Posterior cingulate gyrus (tissue), 11 donors: ENCODE data around the gene KIF1A.
A peak's percentile ranks its signal among the peaks of the same experiment; 100 is the strongest.

Source experiments
- DNase-seq, 10 donors: peaks; one replicate each; pipeline versions ENCODE4 v3.0.0 to v3.0.0-alpha.2; 2020 to 2021; ENCODE audit warnings: mixed read lengths in 3 of 10
- intact Hi-C: fragments of 100-400 bp; cut with DNase I; formaldehyde crosslinking; loops from one replicate; pipeline ENCODE4 v1.15.1; 2023

The KIF1A gene

DNA sequence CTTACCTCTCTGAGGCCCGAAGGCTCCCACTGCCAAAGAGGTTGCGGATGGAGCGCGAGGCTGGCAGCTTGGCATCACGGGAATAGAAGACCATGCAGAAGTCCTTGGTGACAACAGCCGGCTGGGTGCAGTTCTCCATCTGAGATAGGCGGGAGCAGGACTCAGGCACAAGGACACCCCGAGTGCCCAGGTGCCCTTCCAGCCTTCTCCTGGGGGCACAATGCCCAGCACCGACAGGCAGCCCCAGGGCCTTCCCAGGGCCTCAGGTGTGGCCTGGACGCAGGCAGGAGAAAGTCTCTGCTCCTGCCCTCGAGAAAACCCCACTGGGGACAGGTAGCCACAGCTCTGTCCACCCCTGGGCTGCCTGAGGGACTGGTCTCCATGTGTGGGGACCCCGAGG lies 94.8 kb downstream of the KIF1A start:
- no peak for DNase-seq

DNA sequence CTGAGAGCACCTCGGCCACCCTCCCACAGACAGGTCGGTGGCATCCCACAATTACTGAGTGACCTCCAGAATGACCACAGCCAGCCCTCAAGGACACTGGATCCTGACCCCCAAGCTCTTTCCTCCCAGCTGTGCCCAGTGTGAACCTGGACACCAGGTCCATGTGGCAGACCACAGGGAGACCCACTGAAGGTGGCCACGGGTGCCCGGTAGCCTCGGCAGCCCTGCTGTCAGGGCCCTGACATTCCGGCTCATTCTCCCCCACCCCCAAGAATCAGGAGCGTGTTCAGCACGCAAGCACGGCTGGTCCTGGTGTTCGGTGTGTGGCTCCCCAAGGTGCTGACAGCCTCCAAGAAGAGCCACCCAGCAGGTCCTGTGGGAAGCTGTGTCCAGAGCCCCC lies 95.6 kb downstream of the KIF1A start:
- intact Hi-C loops = no loop called here

More for the DNA sequence above, 94.8 kb downstream of the KIF1A start:
- intact Hi-C loops = no loop called here

DNA sequence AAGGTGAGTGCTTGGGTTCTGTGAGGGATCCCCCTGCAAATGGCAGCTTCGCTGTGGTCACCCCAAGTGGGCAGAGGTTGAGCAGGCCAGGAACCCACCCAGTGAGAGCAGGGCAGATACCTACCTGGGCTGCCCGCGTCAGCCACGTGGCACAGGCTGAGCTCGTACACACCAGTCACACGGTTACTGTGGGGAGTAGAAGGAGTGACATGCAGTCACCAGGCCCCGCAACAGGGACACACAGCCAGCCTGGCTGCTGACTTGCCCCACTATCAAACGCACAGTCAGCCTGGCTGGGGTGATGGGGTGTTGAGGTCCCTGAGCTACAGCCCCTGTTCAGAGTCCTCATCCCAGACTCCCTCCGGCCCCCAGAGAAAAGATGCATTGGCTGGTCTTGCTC lies 96.2 kb downstream of the KIF1A start:
- DNase-seq = peak in 1 of 10 donors; percentile 58
- intact Hi-C loops = no loop called here

More for the DNA sequence above, 95.6 kb downstream of the KIF1A start:
- DNase-seq = no peak

DNA sequence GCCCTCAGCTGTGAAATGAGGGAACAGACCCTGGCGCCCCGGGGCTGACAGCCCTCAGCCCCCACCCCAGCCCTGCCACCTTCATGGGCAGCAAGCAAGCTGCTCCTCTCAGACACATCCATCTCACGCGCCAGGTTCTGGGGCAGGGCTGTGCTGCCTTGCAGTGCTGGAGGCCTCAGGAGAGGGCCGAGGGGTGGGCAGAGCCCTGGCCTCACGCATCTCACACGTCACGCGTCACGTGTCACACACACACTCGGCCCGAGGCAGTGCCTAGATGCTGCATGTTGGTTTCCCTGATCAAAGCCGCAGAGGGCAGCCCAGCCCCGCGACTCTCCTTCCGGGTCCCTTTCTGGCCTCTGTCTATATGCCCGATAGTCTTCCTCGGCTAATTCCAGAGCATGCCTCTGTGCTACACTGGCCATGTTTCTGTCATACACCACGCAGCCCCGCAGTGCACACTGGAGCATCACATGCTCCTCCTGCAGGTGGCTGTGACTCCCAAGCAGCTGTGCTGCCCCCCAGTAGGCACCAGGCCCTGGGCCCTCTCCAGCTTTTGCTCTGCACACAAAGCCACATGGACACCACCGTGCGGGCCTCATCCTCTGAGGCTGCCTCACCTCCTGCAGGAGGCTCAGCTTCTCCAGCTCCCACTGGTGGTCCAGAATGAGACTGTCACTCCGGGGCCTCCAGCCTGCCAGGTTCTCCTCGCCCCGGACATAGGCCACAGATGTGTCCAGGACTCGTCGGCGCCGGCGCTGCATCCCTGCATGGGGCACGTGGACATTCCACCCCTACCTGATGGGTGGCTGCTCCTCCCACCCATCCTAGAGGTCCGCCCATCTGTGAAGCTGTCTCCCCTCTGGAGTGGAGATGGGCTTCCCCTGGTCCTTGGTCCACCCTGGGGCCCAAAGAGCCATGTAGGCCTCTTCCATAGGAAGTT lies 97.0 kb downstream of the KIF1A start:
- peak in 1 of 10 donors; percentile 75 for DNase-seq
- intact Hi-C loops = no loop called here

DNA sequence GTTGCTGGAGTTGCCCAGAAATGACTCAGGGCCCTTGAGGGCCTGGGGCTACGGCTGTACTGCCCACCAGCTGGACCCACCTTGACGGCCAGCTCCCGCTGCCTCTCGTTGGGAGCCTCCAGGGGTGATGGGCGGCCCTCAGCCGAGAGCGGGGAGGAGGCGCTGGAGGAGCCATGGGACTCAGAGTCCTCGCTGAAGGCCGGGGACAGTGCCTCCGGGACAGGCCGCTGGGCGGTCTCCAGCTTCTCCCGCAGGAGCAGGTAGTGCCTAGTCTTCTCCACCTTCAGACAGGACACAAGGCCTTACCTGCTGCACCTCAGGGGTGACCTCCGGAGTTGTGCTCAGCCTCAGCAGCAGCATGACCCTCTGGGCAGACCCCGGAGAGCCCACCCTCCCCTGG lies 97.6 kb downstream of the KIF1A start:
- peak in 1 of 10 donors; percentile 58 for DNase-seq
- intact Hi-C loops = no loop called here

DNA sequence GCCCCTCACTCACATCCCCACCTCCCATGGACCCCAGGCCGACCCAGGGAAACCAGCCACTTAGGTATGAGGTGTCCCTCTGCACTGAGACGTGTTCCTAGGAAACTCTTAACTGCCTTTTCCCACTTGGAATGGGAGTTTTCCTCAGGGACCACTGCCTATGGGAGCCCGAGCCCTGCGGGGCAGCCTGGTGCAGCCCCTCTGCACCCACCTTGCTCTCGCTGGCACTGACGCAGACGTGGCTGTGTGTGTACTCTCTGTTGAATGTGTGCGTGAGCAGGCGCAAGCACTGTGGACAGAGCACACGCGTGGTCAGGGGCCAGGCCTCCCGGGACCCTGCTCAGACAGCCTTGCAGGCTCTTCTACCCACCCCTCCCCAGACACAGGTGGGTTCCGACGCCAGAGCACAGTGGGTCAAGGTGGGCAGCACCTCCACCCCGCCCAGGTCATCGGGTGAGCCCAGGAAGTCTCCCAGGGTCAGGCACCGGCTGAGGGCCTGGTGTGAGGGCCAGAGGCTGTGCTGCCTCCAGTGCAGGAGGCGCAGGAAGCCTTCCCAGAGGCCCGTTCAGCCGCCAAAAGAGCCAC lies 98.3 kb downstream of the KIF1A start:
- peak in 1 of 10 donors; percentile 55 for DNase-seq
- intact Hi-C loops = no loop called here

DNA sequence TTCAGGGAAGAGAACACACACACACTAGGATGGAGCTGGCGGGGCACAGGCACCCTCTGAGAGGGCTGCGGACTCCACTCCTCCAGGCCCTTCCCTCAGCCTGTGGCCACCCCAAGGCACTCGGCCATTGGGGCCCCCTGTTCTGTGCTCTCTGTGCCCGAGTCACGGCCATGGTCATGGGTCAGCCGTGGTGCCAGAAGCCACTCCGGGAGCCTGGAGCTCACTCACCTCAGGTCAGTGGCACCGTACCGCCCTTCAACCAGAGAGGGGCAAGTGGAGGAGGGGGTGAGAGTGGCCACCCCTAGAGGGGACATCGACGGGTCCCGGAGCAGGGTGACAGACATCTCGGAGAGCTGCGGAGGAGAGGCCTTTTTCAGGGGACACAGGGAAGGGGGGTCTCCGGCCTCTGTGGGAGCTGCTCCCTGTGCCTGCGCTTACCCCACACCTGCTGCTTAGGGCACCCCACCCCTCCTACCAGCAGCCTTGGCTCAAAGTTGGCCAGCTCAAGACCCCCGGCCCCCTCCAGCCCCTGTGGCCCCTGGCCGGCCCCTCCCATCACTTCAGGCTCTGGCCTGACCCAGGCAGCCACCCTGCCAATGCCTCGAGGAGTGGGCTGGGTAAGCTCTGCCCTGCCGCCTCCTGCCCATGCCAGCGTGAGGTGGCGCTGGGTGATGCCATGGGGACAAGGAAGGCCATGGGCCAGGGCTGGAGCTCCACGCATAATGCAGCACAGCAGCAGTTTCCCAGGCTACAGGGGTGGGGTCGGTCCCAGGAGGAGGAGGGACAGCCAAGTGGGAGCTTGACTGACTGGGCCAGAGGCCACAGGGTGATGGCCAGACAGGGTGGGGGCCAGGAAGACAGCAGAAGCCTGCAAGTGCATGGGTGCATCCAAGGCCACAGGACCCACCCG lies 99.1 kb downstream of the KIF1A start:
- intact Hi-C loops = no loop called here
- DNase-seq = peak in 3 of 10 donors; percentile 31 to 72 (median 58)

DNA sequence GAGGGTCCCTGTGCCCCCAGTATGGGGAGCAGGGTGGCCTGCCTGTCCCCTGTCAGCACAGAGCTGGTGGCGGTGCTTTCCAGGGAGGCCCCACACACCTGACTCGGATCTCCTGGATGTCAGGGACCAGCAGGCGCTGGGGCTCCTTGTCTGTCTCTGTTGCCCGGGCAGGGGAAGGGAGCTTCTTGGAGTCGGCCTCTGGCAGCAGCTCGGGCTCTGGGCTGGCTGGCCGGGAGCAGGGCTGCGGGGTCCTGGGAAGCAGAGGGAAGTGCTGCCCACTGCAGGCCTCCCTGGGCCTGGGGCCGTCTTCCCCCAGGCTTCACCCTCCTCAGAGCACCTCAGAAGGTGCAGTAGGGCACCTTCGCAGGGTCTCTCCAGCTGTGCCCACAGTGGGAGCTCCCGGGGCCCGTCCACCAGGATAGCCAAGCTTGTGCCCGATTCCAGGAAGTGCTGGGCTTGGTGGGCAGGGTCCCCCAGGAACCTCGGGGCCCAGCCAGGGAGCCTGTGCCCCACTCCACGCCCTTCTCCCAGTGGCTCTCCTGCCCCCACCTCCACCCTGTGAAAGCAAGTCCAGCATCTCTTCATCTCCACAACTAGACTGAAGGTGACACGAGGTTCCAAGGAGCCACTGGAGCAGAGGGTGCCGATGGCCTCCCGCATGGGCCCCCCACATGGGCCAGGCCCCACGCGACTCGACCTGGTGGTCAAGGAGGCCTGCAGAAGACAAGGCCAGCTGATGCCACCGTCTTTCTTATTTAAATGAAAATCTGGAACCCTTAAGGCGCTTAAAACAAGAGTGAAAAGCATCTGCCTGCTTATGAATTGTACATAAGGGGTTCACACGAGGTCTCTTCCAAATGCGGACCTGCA lies 100.1 kb downstream of the KIF1A start:
- peak in 3 of 10 donors; percentile 64 to 73 (median 68) for DNase-seq
- intact Hi-C loops = no loop called here

DNA sequence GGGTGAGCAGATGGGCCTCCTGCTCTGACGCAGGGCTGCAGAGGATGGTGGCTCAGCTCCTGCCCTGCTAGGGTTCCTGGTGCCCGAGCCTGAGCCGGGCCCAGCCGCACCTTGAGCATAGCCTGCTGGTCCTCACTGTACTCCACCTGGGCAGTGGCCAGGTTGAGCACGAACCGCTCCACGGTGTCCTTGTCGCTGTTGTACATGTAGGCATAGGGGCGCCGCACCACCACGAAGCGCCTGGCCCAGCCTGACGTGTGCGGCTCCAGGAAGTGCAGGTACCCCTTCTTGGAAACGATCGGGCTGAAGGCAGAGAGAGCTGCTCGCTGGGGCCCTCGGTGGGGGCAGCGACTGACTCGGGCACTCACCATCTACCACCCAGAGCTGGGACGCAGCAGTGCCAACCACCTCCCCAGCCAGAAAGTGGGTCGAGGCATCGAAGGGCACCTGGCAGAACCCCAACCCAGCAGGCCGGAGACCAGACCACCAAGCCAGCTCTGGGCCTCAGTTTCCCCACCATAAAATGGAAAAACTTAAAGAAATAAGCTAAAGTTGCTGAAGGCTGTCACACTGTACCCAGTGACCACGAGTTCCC lies 101.0 kb downstream of the KIF1A start:
- DNase-seq = peak in 3 of 10 donors; percentile 66 to 82 (median 79)
- intact Hi-C loops = no loop called here

DNA sequence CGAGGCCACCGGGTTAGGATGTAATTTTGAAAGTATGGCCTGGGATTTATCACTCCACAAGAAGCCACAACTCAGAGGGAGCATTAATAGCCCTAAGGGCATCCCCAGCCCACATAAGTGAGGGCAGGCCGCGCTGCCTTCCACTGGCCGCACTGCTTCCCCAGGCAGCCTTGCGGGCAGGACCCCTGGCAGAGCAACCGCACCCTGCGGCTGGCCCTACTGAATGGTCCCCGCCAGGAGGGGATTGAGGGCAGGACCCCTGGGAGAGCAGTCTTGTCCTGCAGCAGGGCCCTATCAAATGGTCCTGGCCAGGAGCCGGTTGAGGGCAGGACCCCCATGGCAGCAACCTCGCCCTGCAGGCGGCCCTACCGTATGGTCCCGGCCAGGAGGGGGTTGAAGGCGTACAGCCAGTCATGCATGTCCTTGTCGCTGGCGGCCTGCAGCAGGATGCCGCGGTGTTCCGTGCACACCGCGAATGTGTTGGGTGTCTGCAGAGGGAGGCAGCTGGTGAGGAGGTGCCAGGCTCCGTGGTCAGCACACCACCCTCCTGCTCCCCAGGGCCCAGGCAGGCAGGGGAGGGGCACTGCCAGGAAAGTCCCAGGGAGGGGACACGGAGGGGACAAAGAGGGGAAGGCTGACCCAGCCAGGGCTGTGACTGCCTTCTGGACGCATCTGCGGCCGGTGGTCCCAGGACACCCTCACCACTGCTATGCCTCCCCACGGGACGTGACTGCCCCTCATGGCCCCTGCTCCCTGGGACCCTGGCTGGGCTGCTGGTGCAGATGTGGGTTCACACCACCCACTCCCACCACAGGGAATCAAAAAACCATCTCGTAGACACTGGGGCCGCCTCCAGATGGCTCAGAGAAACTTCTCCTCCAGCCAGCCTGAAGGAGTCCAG lies 102.1 kb downstream of the KIF1A start:
- intact Hi-C loops = no loop called here
- peak in 3 of 10 donors; percentile 68 to 80 (median 75) for DNase-seq

DNA sequence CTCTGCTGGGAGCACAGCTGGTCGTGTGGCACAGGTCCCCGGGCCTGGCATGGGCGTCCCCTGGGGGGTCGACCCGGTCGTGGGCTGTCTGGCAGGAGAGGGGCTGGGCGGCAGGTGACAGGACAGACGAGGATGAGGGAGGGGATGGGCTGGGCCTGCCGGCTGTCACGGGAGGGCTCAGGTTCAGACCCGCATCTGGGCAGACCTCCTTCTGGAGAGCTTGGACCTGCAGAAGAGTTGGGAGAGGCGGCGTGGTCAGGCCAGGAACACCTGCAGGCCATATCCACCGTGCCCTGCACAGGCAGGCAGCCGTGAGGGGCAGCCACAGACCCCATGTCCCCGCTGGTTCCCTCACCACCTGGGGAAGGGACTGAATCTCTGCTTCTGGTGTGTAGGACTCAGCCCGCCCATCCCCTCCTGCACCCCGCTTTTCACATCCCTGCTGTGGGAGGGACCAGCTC lies 102.8 kb downstream of the KIF1A start:
- intact Hi-C loops = no loop called here
- peak in 4 of 10 donors; percentile 4 to 81 (median 70) for DNase-seq

DNA sequence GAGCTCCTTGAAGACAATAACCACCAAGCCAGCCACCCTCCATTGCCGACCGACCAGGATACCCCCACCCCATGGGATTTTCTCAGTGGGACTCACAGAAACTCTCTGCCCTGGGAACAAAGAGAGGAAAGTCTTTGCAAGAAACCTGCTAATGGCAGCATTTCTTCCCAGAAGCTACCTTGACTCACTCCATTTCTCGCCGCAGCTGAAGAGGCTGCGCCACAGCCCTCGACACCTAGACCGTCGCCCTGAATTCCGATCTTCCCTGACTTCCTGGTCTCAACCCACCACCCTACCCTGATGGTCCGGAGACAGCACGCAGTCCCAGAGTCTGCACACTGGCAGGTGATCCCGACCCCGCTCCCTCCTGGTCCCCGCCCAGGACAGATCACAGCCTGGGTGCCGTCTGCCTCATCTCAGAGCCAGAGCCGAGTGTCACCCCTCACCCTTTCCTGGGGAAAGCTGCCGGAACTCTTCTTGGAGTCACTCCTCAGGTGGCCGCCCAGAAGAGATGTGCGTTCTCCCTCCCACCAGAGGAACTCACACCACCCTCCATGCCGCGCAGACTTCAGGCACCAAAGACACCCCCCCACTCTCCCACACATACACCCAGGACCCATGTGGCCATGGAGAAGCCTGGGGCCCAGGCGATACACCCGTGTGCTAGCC lies 103.8 kb downstream of the KIF1A start:
- intact Hi-C loops = no loop called here
- peak in 4 of 10 donors; percentile 5 to 76 (median 46) for DNase-seq

DNA sequence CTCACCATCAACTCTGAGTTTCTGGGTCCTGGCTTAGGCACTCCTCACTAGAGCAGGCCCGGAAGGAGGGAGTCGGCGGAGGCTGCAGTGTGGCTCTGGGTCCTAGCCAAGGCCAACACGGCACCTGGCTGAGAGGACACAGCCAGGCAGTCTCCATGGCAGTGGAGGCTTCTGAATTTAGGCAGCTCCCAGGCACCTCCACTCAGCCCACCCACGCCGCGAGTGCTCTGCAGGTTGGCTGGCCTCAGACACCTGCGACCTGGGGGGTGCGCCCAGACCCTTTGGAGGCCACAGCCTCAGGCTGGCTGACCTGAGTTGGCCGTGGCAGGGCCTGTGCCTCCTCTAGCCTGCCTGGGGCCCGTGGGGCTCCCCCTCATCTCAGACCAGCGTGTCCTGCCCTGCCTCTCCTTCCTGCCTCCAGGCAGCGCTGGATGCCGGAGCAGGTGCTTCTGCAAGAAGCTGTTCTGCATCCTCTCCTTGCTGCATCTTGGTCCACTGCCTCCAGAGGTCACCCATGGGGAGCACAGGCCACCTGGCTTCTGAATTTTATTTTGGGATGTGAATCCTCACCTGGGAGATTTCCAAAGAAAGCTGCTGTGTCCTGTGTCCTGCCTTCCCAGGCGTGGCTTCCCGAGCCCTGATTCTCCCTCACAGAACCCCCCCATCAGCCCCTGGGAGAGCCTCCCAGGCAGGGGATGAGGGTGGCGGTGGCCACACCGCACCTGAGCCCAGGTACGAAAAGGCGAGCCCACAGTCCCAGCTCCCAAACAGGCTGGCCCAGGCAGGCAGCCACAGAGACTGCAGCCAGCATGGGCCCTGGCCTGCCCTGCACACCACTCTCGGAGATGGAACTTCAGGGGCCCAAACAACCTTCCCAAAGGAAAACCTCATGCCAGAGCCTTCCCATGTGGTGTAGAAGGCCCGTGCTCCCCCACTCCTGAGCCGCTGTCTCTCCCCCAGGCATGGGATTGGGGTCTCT lies 105.0 kb downstream of the KIF1A start:
- peak in 4 of 10 donors; percentile 20 to 86 (median 82) for DNase-seq
- intact Hi-C loops = no loop called here

DNA sequence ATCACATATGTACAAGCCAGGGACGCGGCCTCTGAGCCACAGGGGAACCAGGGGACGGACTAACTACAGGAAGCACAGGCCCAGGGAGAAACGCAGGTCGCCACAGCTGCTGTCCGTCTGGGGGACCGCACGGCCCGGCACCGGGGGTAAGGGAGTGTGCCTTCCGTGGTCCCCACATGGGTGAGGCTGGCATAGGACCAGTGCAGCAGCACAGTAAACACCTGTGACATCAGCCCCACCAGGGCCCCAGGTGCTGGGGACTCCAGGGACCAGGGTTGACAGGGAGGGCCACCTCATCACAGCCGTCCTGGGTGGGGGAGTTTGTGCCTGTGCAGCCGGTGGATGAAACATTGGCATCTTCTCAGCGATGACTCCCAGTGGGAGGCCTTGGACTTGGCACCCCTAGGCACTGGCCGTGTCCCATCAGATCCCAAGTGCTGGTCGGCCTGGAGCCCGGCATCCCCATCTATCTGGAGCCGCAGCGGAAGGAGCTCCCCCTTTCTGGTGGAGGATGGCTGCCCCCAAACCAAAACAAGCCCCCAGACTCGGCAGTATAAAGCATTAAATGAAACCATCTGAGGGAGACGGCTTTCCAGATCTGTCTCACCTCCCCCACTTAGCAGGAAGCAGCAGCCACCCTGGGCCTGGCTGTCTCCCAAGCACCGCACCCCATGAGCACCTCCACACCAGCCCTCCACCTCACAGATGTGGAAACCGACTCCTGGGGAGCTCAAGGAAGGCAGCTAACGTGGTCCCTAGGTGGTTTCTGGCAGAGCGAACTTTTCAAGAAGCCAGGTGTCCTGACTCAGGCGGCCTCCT lies 105.9 kb downstream of the KIF1A start:
- DNase-seq = peak in 5 of 10 donors; percentile 8 to 86 (median 75)
- intact Hi-C loops = no loop called here
